Measurements from ENCODE around the gene B3GALNT1. TPM values are rescaled to one million over a fixed set of nuclear protein-coding genes. Genes with fewer than 3 reads are reported as not detected.

Gene B3GALNT1
- polyA plus RNA-seq, 12 donors: 17.4 to 31.3 (median 20.8) TPM; not detected in 1

GRCh38 chr3:161083131-161083530 lies 22.0 kb downstream of the B3GALNT1 start:
- no peak for DNase-seq

GRCh38 chr3:161082063-161082462 lies 23.1 kb downstream of the B3GALNT1 start:
- DNase-seq: no peak

- no peak for DNase-seq
These were observed 23.5 kb downstream of the B3GALNT1 start for GRCh38 chr3:161081633-161082032.

GRCh38 chr3:161073181-161073580 lies 32.0 kb downstream of the B3GALNT1 start:
- no peak for DNase-seq

- no peak for DNase-seq
These were observed 32.4 kb downstream of the B3GALNT1 start for GRCh38 chr3:161072751-161073150.

GRCh38 chr3:161072211-161072621 lies 32.9 kb downstream of the B3GALNT1 start:
- DNase-seq: no peak

GRCh38 chr3:161070980-161071663 lies 34.0 kb downstream of the B3GALNT1 start:
- no peak for DNase-seq

GRCh38 chr3:161070252-161070930 lies 34.8 kb downstream of the B3GALNT1 start:
- DNase-seq: no peak

GRCh38 chr3:161069511-161070251 lies 35.5 kb downstream of the B3GALNT1 start:
- DNase-seq: no peak

- no peak for DNase-seq
These were observed 37.8 kb downstream of the B3GALNT1 start for GRCh38 chr3:161067335-161067734.

GRCh38 chr3:161066930-161067329 lies 38.2 kb downstream of the B3GALNT1 start:
- no peak for DNase-seq

GRCh38 chr3:161064413-161064812 lies 40.7 kb downstream of the B3GALNT1 start:
- no peak for DNase-seq

GRCh38 chr3:161054860-161055604 lies 50.1 kb downstream of the B3GALNT1 start:
- no peak for DNase-seq

GRCh38 chr3:161051856-161052255 lies 53.3 kb downstream of the B3GALNT1 start:
- no peak for DNase-seq

- DNase-seq: no peak
These were observed 54.2 kb downstream of the B3GALNT1 start for GRCh38 chr3:161050935-161051334.

- no peak for DNase-seq
These were observed 55.4 kb downstream of the B3GALNT1 start for GRCh38 chr3:161049683-161050248.

- no peak for DNase-seq
These were observed 61.7 kb downstream of the B3GALNT1 start for GRCh38 chr3:161043336-161044035.

- DNase-seq: no peak
These were observed 63.1 kb downstream of the B3GALNT1 start for GRCh38 chr3:161042023-161042501.

GRCh38 chr3:161038725-161039124 lies 66.4 kb downstream of the B3GALNT1 start:
- DNase-seq: no peak

GRCh38 chr3:161035711-161036110 lies 69.4 kb downstream of the B3GALNT1 start:
- DNase-seq: no peak
